GM12801 (cell line): ENCODE results near the gene DLGAP1.

Experiments
- CTCF ChIP-seq: IDR thresholded peaks from one replicate; pipeline ENCODE4 v1.5.1; 2011; ENCODE audit warnings: control low read depth; ENCODE audit not compliant: insufficient read length; ENCODE audit errors: extremely low read depth

DLGAP1 gene

GRCh38 chr18:3973191-3973850, 481.8 kb downstream of the DLGAP1 start:
- no peak for TF ChIP-seq CTCF

DNA sequence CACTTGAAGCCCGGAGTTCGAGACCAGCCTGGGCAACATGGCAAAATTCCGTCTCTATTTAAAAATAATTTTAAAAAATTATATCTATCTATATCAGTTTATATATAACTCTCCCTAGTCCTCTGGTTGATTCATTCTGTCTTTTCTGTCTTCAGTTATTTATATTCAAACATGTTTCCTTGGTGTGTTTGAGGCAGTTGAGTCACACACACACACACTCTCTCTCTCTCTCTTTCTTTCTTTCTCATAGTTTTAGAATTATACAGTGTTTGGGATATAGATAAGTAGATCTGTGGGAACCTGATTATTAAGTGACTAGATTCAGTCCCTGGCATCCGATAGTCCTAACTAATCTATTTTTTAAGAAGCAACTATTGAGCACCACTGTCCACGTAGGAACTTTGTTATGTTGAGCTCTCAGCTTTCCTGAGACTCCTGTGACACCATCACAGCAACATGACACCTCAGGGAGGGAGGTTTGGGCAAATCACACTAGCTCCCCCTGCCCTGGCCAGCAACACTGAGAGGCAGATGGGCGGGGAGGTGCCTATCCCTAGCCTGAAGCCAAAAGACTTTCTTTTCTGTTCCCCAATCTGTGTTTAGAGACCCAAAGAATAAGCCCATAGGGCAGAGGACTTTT, 482.7 kb downstream of the DLGAP1 start:
- TF ChIP-seq CTCF: no peak

- no peak for TF ChIP-seq CTCF
These were observed 484.2 kb downstream of the DLGAP1 start for GRCh38 chr18:3970929-3971328.

GRCh38 chr18:3967359-3968180, 487.5 kb downstream of the DLGAP1 start:
- no peak for TF ChIP-seq CTCF

GRCh38 chr18:3966642-3967358, 488.3 kb downstream of the DLGAP1 start:
- TF ChIP-seq CTCF: no peak

- TF ChIP-seq CTCF: no peak
These were observed 488.9 kb downstream of the DLGAP1 start for GRCh38 chr18:3966246-3966641.

DNA sequence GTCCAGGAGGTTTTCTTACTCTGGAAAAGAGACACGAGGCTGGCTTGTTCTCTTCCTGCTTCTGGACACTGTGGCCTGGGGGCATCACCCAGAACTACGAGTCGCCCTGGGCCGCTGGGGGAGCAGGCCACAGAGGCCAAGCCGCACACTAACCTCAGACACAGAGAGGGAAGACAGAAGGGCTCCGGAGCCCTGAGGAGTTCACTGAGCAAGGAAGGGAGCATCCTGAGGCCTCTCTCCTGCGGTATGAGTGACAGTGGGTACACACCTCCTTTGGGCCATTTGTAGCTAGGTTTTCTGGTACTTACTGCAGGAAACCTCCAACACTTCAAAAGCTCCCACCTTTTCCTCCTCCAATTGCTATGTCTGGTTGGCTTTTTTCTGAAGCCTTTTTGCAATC, 494.1 kb downstream of the DLGAP1 start:
- no peak for TF ChIP-seq CTCF
